Activated CD4-positive, CD25-positive, alpha-beta regulatory T cell (primary cell): ENCODE data around the gene GRK1.

Experiments
- DNase-seq, 4 experiments: peaks; one replicate each; lab custom pipeline; 2025; lab: John Stamatoyannopoulos, UW

The GRK1 gene

DNA sequence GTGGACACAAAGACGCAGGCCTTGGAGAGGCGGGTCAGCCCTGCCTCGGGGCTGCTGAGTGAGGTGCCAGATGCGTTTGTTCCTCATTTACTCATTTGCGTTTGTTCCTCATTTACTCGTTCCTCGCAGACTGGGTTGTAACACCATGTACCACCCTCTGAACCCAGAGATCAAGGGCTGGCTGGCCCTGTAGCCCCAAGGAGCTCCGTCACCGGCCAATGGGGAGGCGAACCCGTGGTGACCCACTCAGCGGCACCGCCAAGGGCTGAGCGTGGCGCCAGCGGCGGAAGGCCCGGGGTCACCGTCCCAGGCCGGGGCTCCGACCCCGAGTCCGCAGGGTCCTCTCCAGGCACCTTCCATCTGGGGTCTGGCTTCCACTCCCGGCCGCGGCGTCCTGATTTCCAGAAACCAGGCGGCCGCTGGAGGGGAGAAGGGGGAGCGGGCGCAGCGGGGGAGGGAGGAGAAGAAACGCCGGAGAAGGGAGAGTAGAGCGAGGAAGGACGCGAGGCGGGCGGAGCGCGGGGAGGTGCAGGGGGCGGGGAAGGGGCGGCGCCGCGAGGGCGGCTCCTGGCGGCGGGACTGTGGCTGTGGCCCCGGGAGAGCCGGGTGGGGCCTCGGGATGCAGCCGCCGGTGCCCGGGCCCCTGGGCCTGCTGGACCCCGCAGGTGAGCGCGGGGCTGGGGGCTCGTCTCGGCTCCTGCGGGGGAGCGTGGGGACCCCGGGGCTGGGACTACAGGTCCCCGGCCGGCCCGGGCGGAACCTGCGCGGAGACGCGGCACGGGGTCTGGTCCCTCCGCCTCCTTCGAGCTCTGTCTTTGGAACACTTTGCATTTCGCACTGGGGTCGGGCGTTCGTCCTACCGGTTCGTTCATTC, 91.9 kb downstream of the GRK1 start, which contains the start of gene TMEM255B:
Gene TMEM255B (plus strand): TSS at position 576 of the 874 bp plus-strand sequence. CDS start 44 bp downstream, at position 620.
- peak; percentile 41 to 60 (median 44) for DNase-seq

DNA sequence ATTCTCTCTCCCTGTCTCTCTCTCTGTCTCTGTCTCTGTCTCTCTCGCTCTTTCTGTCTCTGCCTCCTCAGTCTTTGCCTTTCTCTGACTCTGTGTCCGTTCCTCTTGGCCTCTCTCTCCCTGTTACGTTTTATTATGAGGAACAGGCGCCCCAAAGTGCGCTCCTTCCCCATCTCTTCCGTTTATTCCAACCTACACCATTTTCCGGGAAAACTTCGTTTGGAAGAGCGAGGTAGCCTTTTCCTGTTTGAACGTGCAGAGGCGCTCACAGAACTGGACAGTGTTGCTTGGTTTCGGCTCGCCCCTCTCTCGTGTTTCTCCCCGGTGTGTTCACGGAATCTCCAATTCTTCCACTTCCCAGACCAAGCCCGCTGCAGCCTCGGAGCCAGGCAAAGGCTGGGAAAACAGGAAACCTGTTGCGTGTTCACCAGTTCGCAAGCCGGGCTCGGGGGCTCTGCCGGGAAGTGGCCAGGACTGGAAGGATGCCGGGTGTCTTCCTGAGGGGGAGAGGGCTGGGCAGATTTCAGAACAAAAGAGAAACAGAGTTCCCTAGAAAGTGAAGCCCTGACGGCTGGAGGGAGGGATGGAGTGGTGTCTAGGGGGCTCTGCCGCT, 92.6 kb downstream of the GRK1 start:
- DNase-seq = no peak

DNA sequence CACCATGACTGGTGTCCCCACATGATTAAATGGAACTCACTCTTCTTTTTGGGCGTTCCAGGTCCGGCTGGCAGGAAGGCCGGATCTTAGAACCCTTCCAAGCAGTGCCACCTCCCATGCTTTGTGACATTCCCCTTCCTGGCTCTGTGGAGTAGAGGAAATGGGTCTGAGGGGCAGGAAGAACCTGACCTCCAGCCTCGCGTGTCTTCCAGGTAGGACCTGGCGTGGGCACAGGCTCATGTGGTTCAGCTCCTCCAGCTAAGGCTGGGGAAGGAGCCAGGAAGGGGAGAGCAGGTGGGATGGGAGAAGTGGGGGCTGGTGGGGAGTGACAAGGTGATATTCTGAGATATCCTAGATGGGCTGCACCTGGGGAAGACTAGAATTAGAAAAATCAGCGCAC, 94.1 kb downstream of the GRK1 start:
- no peak for DNase-seq

DNA sequence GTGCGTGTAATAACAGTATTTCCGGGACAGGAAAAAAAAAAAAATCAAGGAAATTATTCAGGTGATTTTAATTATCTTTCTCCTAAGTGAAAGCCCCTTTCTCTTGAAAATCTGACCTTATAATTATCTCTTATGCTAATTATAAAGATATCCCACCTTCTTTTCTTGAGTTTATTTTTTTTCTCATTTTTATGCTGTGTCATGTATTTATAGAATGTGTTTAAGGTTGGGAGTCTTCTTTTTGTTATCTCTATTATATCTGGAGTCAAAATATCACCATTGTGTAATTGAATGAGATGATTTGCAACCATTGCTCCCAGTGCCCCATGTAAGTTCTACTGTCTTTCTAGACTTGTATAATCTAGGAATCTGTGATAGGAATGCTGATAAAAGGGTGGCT, 95.1 kb downstream of the GRK1 start:
- DNase-seq = no peak

DNA sequence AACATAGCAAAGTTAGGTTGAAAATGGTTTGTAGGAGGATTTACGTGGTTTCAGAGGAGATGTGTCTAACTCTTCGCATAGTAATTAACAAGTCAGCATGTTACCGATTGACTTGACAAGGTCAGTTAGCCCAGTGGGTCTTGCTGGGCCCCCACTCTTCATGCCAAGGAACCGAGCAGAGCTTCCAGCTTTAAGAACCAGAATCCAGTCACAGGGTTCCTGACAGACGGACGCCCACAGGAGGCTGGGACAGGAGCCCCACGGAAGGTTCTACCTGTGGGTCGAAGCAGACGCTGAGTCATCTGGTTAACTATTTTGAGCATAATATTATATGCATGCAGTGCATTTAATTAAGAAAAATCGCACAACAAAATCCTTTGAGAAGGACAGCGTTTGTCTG, 95.5 kb downstream of the GRK1 start:
- no peak for DNase-seq

DNA sequence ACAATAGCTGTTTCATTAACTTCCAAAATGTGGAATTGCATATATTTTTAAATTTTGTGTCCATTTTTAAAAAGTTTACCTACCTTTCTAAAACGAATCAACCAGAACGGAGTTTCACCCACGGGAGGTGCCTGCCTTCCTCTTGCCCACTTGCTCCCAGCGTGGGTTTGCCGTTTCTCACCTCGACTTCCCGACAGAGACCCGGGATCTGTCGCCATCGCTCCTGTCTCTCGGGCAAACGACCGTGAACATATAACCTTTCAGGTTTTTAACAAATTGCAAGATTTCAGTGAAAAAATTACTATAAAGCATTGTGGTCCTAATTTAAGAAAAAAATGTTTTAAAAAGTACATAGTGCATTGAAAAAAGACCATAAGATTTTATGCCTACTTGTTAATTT, 96.2 kb downstream of the GRK1 start:
- DNase-seq = no peak

DNA sequence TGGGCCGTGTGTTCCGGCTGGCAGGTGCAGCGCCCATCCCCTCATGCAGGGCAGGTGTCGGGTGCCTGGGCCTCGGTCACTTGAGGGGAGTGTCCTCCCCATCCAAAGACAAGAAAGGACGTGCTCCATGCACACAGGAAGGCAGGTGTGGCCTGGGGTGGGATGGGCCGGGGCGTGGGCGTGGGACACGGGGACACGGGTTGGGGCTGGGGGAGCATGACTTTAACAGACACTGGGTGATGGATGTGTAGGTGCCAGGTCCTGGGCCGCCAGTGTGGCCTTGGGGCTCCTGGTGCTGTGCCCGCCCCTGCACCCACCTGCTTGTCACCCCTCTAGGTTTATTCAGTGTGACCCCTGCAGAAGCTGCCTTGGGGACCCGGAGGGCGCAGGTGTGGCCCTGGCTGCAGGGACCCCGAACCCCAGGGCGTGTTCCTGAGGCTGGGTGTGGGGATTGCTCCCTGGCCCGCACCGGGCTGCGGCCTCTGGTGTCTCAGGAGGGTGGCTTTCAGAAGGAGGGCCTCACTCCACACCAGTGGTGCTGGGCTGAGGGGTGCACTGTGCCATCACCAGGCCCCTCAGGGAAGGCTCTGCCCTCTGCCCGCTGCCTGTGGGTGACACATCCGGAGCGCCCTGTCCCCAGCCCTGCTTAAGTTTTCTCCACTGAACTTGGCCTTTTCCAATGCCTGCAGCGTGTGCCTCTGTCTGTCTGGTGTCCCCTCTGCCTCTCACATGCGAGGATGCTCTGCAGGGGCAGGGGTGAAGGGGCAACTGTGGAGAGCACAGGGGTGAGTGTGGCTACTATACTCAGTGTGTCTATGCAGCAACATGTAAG, 97.2 kb downstream of the GRK1 start:
- DNase-seq = no peak

DNA sequence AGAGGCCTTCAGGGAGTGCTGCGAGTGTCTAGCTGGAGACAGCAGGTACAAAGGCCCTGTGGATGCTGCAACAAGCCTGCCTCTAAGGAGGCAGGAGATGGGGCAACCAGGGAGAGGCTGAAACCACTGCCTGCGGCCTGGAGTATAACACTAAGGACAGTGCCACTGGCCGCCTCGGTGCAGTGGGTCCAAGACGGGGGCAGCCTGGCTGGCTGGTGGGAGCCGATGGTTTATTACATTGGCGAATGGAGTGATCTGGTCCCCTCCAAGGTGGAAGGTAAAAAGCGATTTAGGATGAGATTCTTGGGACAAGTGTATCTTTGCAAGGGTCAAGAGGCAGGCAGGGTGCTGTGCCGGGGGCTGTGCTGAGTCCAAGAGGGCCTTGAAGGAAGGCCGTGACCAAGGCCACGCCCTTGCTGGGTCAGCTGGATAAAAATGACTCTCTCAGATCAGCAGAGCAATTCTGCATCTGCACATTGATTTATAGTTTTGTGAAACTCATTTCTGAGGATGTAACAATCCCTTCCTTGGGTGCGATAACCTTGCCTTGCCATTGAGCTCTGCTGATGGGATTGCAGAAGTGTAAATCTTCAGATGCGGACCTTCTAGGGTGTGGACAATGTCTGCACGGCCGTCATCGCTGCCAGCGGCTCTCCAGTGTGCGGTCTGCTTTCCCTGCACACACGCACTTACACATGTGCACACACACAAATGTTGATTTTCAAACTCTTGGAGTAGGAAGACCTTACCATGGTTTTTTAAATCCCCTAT, 98.0 kb downstream of the GRK1 start:
- no peak for DNase-seq

DNA sequence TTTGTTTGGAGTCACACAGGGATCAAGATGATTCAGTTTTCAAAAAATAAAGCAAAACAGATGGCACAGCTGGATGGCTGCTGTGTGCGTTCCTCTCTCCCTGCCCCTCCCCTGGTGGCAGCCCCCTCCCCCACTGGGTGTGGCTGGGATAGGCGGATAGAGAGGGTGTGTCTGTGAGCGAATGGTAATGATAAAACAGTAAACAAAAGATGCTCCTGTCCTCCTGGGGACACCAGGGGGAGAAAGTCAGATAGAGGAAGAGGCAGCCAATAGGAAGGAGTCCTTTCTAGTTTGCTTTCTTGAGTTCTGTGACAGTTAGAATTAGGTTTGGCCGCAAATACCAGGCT, 98.5 kb downstream of the GRK1 start:
- DNase-seq = no peak

DNA sequence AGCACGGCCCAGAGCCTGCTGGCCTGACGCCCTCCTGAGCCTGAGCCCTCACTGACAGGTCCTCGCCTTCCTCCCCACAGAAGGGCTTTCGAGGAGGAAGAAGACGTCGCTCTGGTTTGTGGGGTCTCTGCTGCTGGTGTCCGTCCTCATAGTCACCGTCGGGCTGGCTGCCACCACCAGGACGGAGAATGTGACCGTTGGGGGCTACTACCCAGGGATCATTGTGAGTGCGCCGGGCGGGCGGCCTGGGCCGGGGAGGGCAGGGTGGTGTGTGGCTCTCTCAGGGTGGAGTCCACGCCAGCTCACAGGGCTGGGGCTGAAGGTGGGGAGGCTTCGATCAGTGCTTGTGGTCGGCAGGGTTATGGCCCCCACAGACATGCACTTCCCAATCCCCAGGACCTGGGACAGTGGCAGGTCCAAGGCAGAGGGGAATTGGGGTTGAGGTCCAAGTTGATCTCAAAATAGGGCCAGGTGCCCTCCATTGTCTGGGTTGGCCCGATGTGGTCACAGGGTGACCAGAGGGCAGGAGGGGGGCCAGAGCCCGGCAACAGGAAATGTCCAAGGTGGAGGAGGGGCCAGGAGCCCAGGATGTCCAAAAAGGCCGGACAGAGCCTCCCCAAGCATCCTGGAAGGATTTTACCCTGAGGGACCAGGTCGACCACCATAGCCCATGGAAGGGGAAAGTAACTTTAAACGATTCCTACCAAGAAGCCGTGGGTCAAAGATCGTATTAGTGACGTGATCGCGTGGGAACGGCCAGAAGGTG, 99.2 kb downstream of the GRK1 start:
- DNase-seq = no peak

DNA sequence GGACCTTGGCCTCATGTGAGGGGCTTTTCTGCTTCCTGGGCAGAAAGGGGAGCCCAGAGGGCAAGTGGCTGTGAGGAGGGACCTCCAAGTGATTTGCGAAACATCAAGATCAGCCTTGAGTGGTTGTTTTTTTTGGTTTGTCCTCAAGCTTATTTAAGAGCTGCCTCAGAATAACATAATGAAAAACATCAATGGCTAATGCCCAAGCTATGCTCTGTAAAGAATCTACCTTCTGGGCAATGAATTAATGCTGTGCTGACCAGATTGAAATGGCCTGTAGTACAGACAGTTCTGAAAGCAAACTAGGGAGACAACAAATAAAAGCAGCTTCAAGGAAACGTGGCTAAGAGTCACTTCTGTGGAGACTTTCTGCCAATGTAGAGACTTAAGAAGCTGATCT, 100.3 kb downstream of the GRK1 start:
- DNase-seq = no peak

DNA sequence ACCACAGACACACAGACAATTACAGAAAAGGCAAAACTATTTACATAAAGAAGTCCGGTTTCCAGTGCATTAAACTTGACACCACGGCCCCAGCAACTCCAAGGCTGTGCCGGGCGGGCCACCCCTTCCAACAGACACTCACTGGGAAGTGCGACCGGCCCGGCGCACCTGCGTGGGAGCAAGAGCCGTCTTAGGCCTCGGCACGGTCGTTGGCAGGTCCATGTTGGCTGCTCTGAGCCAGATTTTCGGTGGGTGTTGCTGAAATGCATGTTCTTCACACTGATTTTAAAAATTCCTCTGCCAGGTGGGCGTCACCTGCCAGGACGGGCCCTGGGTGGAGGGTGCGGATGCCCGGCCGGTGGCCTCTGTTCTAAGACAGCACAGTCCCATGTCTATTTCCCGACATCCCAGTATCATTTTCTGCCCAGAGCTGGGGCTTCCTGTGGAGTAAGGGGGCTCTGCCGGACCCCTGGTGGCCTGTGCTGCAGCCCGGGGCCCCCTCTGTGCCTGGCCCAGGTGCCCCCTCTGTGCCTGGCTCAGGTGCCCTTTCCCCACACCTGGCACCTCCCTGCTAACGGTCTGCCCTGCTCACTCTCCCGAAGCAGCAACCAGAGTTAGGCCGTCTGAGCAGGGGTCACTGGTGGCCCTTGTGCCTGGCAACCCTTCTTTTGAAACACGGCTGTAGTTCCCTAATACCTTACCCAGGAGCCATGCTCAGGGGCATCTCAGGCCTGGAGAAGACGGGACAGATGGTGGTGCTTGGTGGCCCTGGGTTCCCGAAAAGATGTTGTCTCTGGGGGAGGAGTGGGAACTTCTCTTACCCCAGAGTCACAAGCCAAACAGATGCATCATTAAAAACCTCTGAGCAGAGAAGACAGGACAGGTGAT, 101.2 kb downstream of the GRK1 start:
- no peak for DNase-seq

DNA sequence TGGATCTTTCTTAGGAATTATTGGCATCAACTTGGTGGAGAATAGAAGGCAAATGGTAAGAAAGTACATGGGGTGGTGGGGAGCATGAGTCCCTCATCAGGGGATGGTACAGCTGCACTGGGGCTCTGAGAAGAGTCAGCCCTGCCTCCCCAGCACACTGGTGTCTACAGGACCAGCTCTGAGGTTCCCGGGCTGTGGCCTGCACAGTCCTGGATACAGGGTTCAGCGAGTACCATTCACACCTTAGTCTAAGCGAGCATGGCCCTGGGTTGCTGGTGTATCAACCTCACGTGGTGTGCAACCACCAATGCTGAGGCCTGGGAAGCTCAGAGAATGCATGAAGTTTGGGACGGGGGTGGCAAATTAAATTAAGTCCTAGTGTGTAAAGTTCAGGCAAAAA, 102.1 kb downstream of the GRK1 start:
- DNase-seq = no peak

DNA sequence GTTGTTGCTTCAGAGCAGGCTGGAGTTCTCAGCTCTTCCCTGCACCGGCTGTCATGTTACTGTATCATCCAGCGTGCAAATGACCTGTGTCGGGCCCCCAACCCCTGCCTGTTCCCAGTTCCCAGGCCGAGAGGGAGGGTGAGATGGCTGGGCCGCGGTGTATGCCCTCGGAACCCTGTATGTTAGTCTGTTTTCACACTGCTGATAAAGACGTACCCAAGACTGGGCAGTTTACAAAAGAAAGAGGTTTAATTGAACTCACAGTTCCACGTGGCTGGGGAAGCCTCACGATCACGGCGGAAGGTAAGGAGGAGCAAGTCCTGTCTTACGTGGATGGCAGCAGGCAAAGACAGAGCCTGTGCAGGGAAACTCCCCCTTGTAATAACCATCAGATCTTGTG, 102.9 kb downstream of the GRK1 start:
- DNase-seq = no peak

DNA sequence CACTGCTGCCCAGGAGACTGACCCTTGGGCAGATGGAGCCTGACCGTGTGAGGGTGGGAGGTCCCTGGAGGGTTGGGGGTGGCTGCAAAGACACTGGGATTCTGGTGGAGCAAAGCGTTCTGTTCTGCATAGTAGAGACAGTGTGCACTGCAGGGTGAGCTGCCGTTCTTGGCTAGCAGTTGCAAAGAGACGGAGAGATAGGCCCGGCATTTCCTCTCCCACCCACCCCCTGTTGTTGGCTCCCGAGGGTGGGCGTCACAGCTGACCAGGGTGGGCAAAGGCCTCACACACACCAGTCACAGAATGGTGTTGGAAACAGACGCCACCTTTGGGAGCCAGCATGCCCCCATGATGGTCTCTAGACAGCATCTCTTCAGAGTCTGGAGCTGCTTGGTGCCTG, 103.4 kb downstream of the GRK1 start:
- no peak for DNase-seq

DNA sequence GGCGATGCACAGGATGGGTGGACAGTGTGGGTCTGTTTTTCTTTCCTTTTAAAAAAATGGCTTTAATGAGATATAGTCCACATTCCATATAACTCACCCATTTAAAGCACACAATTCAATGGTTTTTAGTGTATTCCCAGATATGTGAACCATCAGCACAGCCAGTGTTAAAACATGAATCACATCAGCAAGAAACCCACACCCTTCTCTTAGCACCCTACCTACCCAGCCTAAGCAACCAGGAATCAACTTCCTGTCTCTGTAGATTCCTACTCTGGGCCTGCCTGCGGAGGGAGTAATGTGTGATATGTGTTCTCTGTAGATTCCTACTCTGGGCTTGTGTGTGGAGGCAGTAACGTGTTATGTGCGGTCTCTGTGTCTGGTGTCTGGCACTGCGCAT, 103.9 kb downstream of the GRK1 start:
- DNase-seq = no peak

DNA sequence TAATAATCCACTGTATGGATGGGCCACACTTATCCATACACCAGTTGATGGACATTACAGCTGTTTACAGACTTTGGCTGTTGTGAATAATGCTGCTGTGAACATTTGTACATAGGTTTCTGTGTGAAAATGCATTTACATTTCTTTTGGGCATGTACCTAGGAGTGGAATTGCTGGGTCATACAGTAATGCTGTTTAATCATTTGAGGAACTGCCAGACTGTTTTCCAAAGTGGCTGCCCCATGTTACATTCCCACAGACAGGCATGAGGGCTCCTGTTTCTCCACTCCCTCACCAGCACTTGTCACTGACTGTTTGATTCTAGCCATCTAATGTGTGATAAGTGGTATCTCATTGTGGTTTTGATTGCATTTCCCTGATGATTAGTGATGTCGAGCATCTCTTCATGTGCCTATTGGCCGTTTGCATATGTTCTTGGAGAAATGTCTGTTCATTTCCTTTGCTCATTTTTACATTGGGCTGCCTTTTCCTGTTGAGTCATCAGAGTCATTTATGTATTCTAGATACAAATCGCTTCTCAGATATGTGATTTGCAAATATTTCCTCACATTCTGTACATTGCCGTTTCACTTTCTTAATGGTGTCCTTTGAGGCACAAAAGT, 104.8 kb downstream of the GRK1 start:
- DNase-seq = no peak

DNA sequence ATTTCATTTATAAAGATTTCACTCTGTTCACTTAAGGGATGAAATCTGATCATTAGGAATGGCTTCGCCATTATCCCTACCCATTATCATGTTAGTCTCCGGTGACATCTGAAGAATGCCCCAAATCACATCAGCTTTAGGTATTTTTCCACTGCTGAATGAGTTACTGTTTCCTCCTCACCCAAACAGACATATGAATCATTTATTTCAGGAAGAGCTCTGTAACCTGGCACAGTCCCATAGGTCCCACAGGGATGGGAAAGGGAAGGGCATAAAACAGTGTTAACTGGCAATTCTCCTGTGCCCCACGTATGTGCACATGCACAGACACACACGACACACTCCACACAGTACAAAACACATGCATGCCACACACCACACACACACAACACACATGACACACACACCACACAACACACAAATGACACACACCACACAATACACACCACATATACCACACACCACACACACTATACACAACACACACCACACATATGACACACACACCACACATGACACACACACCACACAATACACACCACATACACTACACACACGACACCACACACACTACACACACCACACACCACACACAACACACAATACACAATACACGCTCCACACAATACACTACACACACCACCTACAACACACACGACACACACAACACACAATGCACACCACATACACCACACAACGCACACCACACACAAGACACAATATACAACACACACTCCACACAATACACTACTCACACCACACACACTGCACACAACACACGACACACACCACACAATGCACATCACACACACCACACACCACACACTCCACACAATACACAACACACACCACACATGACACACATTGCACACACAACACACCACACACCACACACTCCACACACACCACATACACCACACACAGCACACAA, 107.4 kb downstream of the GRK1 start:
- DNase-seq = no peak
